CD4-positive, alpha-beta T cell (primary cell): ENCODE data around the gene TSPAN33. TPM values are rescaled to one million over a fixed set of nuclear protein-coding genes. Genes with fewer than 3 reads are reported as not detected.
"Not testable (repeated sequence)": the region's sequence is repeated elsewhere in the genome, so short reads cannot be mapped to it uniquely, and the experiment has no call there.

Source experiments
- ATAC-seq: fragments of 200-7000 bp; cut with Tn5 transposase; one replicate; pipeline ENCODE4 v1.10.0; 2022; ENCODE audit warnings: mild to moderate bottlenecking; ENCODE audit not compliant: poor library complexity
- CTCF ChIA-PET: fragments of 350-600 bp; sonication (Branson Sonifier 250); formaldehyde crosslinking; loops from one replicate; lab custom pipeline; 2021; ENCODE audit warnings: antibody characterized with exemption, inconsistent platforms; lab: Charles Lee
- POLR2A ChIA-PET: fragments of 350-600 bp; sonication (Branson Sonifier 250); formaldehyde crosslinking; loops from one replicate; lab custom pipeline; 2021; ENCODE audit warnings: antibody characterized with exemption, inconsistent platforms; lab: Charles Lee
- DNase-seq, 14 experiments: peaks; one replicate each; pipeline ENCODE4 v3.0.0-alpha.2; 2013 to 2020; ENCODE audit warnings: mixed read lengths in 2 of 14
- H3K27ac ChIP-seq, 2 donors: one replicate each; pipeline versions ENCODE4 v1.5.1 to v1.7.0; 2013; ENCODE audit warnings: low read length in 2 of 2, low read depth in 1 of 2, mild to moderate bottlenecking in 1 of 2
- H3K27me3 ChIP-seq, 2 experiments: 1 replicate in 1 of 2; 2 replicates in 1 of 2; pipeline versions ENCODE4 v1.6.1 to v1.7.0; 2013; ENCODE audit warnings: low read length in 2 of 2, control low read depth in 1 of 2, mild to moderate bottlenecking in 1 of 2, moderate library complexity in 1 of 2; ENCODE audit not compliant: insufficient read depth in 2 of 2, control insufficient read depth in 1 of 2
- H3K36me3 ChIP-seq: one replicate; pipeline ENCODE4 v1.6.1; 2013; ENCODE audit warnings: low read length, control low read depth; ENCODE audit not compliant: insufficient read depth
- H3K4me1 ChIP-seq: one replicate; pipeline ENCODE4 v1.6.1; 2013; ENCODE audit warnings: low read length, control low read depth; ENCODE audit not compliant: insufficient read depth
- H3K4me3 ChIP-seq: one replicate; pipeline ENCODE4 v1.5.1; 2013; ENCODE audit warnings: mild to moderate bottlenecking, low read length, moderate library complexity
- H3K9me3 ChIP-seq, 2 experiments: 1 replicate in 1 of 2; 2 replicates in 1 of 2; pipeline versions ENCODE4 v1.6.1 to v1.7.0; 2013; ENCODE audit warnings: low read length in 2 of 2, mild to moderate bottlenecking in 2 of 2, control low read depth in 1 of 2, moderate library complexity in 1 of 2; ENCODE audit not compliant: control insufficient read depth in 1 of 2, insufficient read depth in 1 of 2
- H3K27ac Mint-ChIP-seq: one replicate; pipeline ENCODE4 v1.8.0; 2020; ENCODE audit warnings: mixed read lengths
- H3K27me3 Mint-ChIP-seq: one replicate; pipeline ENCODE4 v1.8.0; 2021; ENCODE audit warnings: mixed read lengths
- H3K36me3 Mint-ChIP-seq: one replicate; pipeline ENCODE4 v1.8.0; 2021; ENCODE audit warnings: low read depth, mixed read lengths
- H3K4me1 Mint-ChIP-seq: one replicate; pipeline ENCODE4 v1.8.0; 2021; ENCODE audit warnings: low read depth, mixed read lengths
- H3K4me3 Mint-ChIP-seq: one replicate; pipeline ENCODE4 v1.8.0; 2020; ENCODE audit warnings: mild to moderate bottlenecking, mixed read lengths
- H3K9me3 Mint-ChIP-seq: one replicate; pipeline ENCODE4 v1.8.0; 2020; ENCODE audit warnings: mixed read lengths
- intact Hi-C, 2 experiments: fragments of 100-400 bp; cut with DNase I in 1 of 2; cut with micrococcal nuclease in 1 of 2; formaldehyde crosslinking; loops; one replicate each; pipeline versions ENCODE4 v1.15.1 to v1.9.0; 2023 to 2025; cut with DNase I, micrococcal nuclease
- total RNA-seq, 174 experiments: library from RNA in 2 of 174; stranded (reverse) in 2 of 174; gene quantifications; one replicate each; pipeline ENCODE4 v1.2.3 and lab custom pipeline; 2021 to 2026
- TF ChIP-seq, protein P1 (sequence below): fragments of 200-600 bp; IDR thresholded peaks from one replicate; pipeline ENCODE4 v1.8.0; 2022; ENCODE audit warnings: antibody characterized with exemption, mild to moderate bottlenecking

Gene TSPAN33
- total RNA-seq, 2 experiments from 2014 or later: 3.6 to 4.1 TPM

GRCh38 chr7:129115676-129116075 lies 28.8 kb upstream of the TSPAN33 start:
- intact Hi-C loops: no loop called here
- ATAC-seq (no peak), DNase-seq (no peak)
- ChIA-PET POLR2A (no interaction called here), CTCF (no interaction called here)
- TF ChIP-seq, protein P1, sequence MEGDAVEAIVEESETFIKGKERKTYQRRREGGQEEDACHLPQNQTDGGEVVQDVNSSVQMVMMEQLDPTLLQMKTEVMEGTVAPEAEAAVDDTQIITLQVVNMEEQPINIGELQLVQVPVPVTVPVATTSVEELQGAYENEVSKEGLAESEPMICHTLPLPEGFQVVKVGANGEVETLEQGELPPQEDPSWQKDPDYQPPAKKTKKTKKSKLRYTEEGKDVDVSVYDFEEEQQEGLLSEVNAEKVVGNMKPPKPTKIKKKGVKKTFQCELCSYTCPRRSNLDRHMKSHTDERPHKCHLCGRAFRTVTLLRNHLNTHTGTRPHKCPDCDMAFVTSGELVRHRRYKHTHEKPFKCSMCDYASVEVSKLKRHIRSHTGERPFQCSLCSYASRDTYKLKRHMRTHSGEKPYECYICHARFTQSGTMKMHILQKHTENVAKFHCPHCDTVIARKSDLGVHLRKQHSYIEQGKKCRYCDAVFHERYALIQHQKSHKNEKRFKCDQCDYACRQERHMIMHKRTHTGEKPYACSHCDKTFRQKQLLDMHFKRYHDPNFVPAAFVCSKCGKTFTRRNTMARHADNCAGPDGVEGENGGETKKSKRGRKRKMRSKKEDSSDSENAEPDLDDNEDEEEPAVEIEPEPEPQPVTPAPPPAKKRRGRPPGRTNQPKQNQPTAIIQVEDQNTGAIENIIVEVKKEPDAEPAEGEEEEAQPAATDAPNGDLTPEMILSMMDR: no peak
- no peak overlapping the region for H3K27ac Mint-ChIP-seq
- H3K27ac ChIP-seq: no peak overlapping the region
- H3K9me3 Mint-ChIP-seq: no peaks in the 10 kb centered on the region
- no peak overlapping the region for H3K4me3 ChIP-seq
- no peak overlapping the region for H3K4me3 Mint-ChIP-seq
- peaks cover 4% of the 10 kb centered on the region for H3K27me3 Mint-ChIP-seq
- no peaks in the 10 kb centered on the region for H3K9me3 ChIP-seq
- no peaks in the 10 kb centered on the region for H3K36me3 Mint-ChIP-seq
- H3K4me1 Mint-ChIP-seq: no peaks in the 10 kb centered on the region
- no peaks in the 10 kb centered on the region for H3K27me3 ChIP-seq
- no peaks in the 10 kb centered on the region for H3K4me1 ChIP-seq
- no peaks in the 10 kb centered on the region for H3K36me3 ChIP-seq

GRCh38 chr7:129118182-129118581 lies 26.3 kb upstream of the TSPAN33 start:
- no peak for DNase-seq
- no peak overlapping the region for H3K27ac Mint-ChIP-seq

GRCh38 chr7:129118976-129119375 lies 25.5 kb upstream of the TSPAN33 start:
- Histone ChIP-seq H3K4me3 (no peak overlapping the region), H3K4me1 (no peaks in the 10 kb centered on the region), H3K27ac (no peak overlapping the region), H3K27me3 (no peaks in the 10 kb centered on the region), H3K36me3 (no peaks in the 10 kb centered on the region), H3K9me3 (no peaks in the 10 kb centered on the region)
- ATAC-seq (no peak), DNase-seq (no peak)
- no peaks in the 10 kb centered on the region for H3K4me1 Mint-ChIP-seq
- peaks cover 6% of the 10 kb centered on the region for H3K9me3 Mint-ChIP-seq
- H3K27me3 Mint-ChIP-seq: peaks cover 4% of the 10 kb centered on the region
- TF ChIP-seq, protein P1: no peak
- no peak overlapping the region for H3K4me3 Mint-ChIP-seq
- POLR2A ChIA-PET: no interaction called here
- CTCF ChIA-PET: no interaction called here
- no peaks in the 10 kb centered on the region for H3K36me3 Mint-ChIP-seq
- intact Hi-C loops: no loop called here
- H3K27ac Mint-ChIP-seq: no peak overlapping the region

More at GRCh38 chr7:129118182-129118581, 26.3 kb upstream of the TSPAN33 start:
- no peak overlapping the region for H3K4me3 Mint-ChIP-seq
- intact Hi-C loops: no loop called here
- no peaks in the 10 kb centered on the region for H3K36me3 ChIP-seq
- no peak overlapping the region for H3K4me3 ChIP-seq
- H3K4me1 Mint-ChIP-seq: no peaks in the 10 kb centered on the region
- peaks cover 6% of the 10 kb centered on the region for H3K9me3 Mint-ChIP-seq
- no peak for ATAC-seq
- peaks cover 4% of the 10 kb centered on the region for H3K27me3 Mint-ChIP-seq
- no peaks in the 10 kb centered on the region for H3K36me3 Mint-ChIP-seq
- no peaks in the 10 kb centered on the region for H3K4me1 ChIP-seq
- CTCF ChIA-PET: no interaction called here
- no peaks in the 10 kb centered on the region for H3K9me3 ChIP-seq
- no peaks in the 10 kb centered on the region for H3K27me3 ChIP-seq
- no peak overlapping the region for H3K27ac ChIP-seq
- TF ChIP-seq, protein P1: no peak
- POLR2A ChIA-PET: interaction anchor here (1.1 kb wide), 1 partner anchor 46 kb away, joined by 4 read pairs; no protein-coding TSS in a partner anchor

GRCh38 chr7:129121501-129122077 lies 22.9 kb upstream of the TSPAN33 start:
- ATAC-seq, H3K4me1 Mint-ChIP-seq, H3K36me3 ChIP-seq, H3K4me1 ChIP-seq, H3K9me3 ChIP-seq, POLR2A ChIA-PET, intact Hi-C loops, H3K27ac Mint-ChIP-seq, H3K27me3 Mint-ChIP-seq, H3K27ac ChIP-seq, H3K4me3 ChIP-seq, DNase-seq, CTCF ChIA-PET, H3K4me3 Mint-ChIP-seq, H3K27me3 ChIP-seq, H3K36me3 Mint-ChIP-seq, H3K9me3 Mint-ChIP-seq: not testable (repeated sequence)
